H9 (cell line): ENCODE results near the gene PPP2R1A. TPM values are rescaled to one million over a fixed set of nuclear protein-coding genes. Genes with fewer than 3 reads are reported as not detected.

Experiments
- DNase-seq: peaks from one replicate; pipeline ENCODE4 v3.0.0-alpha.2; 2017
- H2AFZ ChIP-seq: one replicate; pipeline ENCODE4 v1.6.1; 2013; ENCODE audit warnings: mild to moderate bottlenecking, low read length, control low read depth, moderate library complexity
- H2AK5ac ChIP-seq: 2 replicates; pipeline ENCODE4 v1.6.1; 2013; ENCODE audit warnings: low read length, control low read depth, mixed read lengths; ENCODE audit not compliant: insufficient read length
- H2BK120ac ChIP-seq: one replicate; pipeline ENCODE4 v1.6.1; 2013; ENCODE audit warnings: low read depth, mild to moderate bottlenecking, low read length, control low read depth, inconsistent platforms; ENCODE audit not compliant: poor library complexity, severe bottlenecking
- H2BK12ac ChIP-seq: 2 replicates; pipeline ENCODE4 v1.6.1; 2013; ENCODE audit warnings: low read length, control low read depth, mixed read lengths, low read depth; ENCODE audit not compliant: insufficient read length
- H2BK15ac ChIP-seq: 2 replicates; pipeline ENCODE4 v1.6.1; 2013; ENCODE audit warnings: low read depth, low read length, control low read depth
- H2BK20ac ChIP-seq: one replicate; pipeline ENCODE4 v1.6.1; 2013; ENCODE audit warnings: low read depth, mild to moderate bottlenecking, low read length, control low read depth, inconsistent platforms; ENCODE audit not compliant: poor library complexity, severe bottlenecking
- H2BK5ac ChIP-seq: 2 replicates; pipeline ENCODE4 v1.6.1; 2013; ENCODE audit warnings: low read length, control low read depth, mixed read lengths; ENCODE audit not compliant: insufficient read length
- H3K14ac ChIP-seq: 2 replicates; pipeline ENCODE4 v1.6.1; 2013; ENCODE audit warnings: low read length, control low read depth; ENCODE audit not compliant: insufficient read depth
- H3K18ac ChIP-seq: 2 replicates; pipeline ENCODE4 v1.6.1; 2013; ENCODE audit warnings: low read depth, mild to moderate bottlenecking, mixed read lengths, low read length, control low read depth; ENCODE audit not compliant: insufficient read length
- H3K23ac ChIP-seq: 2 replicates; pipeline ENCODE4 v1.6.1; 2013; ENCODE audit warnings: low read length, control low read depth, mixed read lengths, low read depth; ENCODE audit not compliant: insufficient read length
- H3K23me2 ChIP-seq: 2 replicates; pipeline ENCODE4 v1.6.1; 2013; ENCODE audit warnings: low read depth, mild to moderate bottlenecking, mixed read lengths, low read length, control low read depth; ENCODE audit not compliant: insufficient read length, poor library complexity, severe bottlenecking
- H3K27ac ChIP-seq: 2 replicates; pipeline ENCODE4 v1.5.1; 2013; ENCODE audit warnings: low read length, control low read depth, mixed read lengths, low read depth; ENCODE audit not compliant: insufficient read length
- H3K27me3 ChIP-seq: 2 replicates; pipeline ENCODE4 v1.6.1; 2013; ENCODE audit warnings: low read length, control low read depth, inconsistent platforms; ENCODE audit not compliant: insufficient read depth
- H3K4ac ChIP-seq: 2 replicates; pipeline ENCODE4 v1.6.1; 2013; ENCODE audit warnings: low read depth, mild to moderate bottlenecking, control low read depth, inconsistent platforms, low read length, moderate library complexity
- H3K4me1 ChIP-seq: 2 replicates; pipeline ENCODE4 v1.6.1; 2013; ENCODE audit warnings: low read length, control low read depth, inconsistent platforms; ENCODE audit not compliant: insufficient read depth
- H3K4me2 ChIP-seq: 2 replicates; pipeline ENCODE4 v1.6.1; 2013; ENCODE audit warnings: low read length, control low read depth, mixed read lengths; ENCODE audit not compliant: insufficient read length, insufficient read depth
- H3K56ac ChIP-seq: 2 replicates; pipeline ENCODE4 v1.6.1; 2013; ENCODE audit warnings: low read depth, mild to moderate bottlenecking, mixed read lengths, low read length, control low read depth; ENCODE audit not compliant: insufficient read length
- H3K79me1 ChIP-seq: 2 replicates; pipeline ENCODE4 v1.6.1; 2013; ENCODE audit warnings: low read depth, mild to moderate bottlenecking, moderate library complexity, low read length, control low read depth, inconsistent platforms; ENCODE audit not compliant: insufficient read depth, poor library complexity, severe bottlenecking
- H3K79me2 ChIP-seq: 2 replicates; pipeline ENCODE4 v1.6.1; 2013; ENCODE audit warnings: low read length, control low read depth, inconsistent platforms; ENCODE audit not compliant: insufficient read depth
- H3K9ac ChIP-seq: 2 replicates; pipeline ENCODE4 v1.6.1; 2013; ENCODE audit warnings: low read length, control low read depth, mixed read lengths; ENCODE audit not compliant: insufficient read length; ENCODE audit errors: extremely low read depth
- H3K9me3 ChIP-seq: one replicate; pipeline ENCODE4 v1.6.1; 2013; ENCODE audit warnings: low read depth, low read length, inconsistent platforms; ENCODE audit not compliant: control insufficient read depth
- H3T11ph ChIP-seq: one replicate; pipeline ENCODE4 v1.6.1; 2013; ENCODE audit warnings: mild to moderate bottlenecking, low read length, control low read depth, inconsistent platforms
- H4K20me1 ChIP-seq: one replicate; pipeline ENCODE4 v1.6.1; 2013; ENCODE audit not compliant: control insufficient read depth, insufficient read length, insufficient read depth
- H4K5ac ChIP-seq: 2 replicates; pipeline ENCODE4 v1.6.1; 2013; ENCODE audit warnings: low read depth, mild to moderate bottlenecking, mixed read lengths, low read length, control low read depth; ENCODE audit not compliant: insufficient read length
- H4K8ac ChIP-seq: replicated peaks from 2 replicates; pipeline ENCODE4 v1.6.1; 2013; ENCODE audit warnings: low read length, control low read depth, mixed read lengths, low read depth; ENCODE audit not compliant: insufficient read length
- H4K91ac ChIP-seq: 2 replicates; pipeline ENCODE4 v1.6.1; 2013; ENCODE audit warnings: low read depth, mild to moderate bottlenecking, moderate library complexity, mixed read lengths, low read length, control low read depth; ENCODE audit not compliant: insufficient read length
- H3K27ac Mint-ChIP-seq, 3 experiments: 2 replicates in 2 of 3; 3 replicates in 1 of 3; pipeline ENCODE4 v1.8.0; 2020 to 2021; ENCODE audit warnings: mixed read lengths in 3 of 3, mild to moderate bottlenecking in 1 of 3, moderate library complexity in 1 of 3
- H3K27me3 Mint-ChIP-seq: 2 replicates; pipeline ENCODE4 v1.8.0; 2021; ENCODE audit warnings: low read depth, mild to moderate bottlenecking, moderate library complexity, mixed read lengths
- H3K36me3 Mint-ChIP-seq, 3 experiments: 2 replicates in 2 of 3; 3 replicates in 1 of 3; pipeline ENCODE4 v1.8.0; 2020 to 2021; ENCODE audit warnings: low read depth in 3 of 3, mixed read lengths in 3 of 3; ENCODE audit not compliant: insufficient read depth in 1 of 3
- H3K4me1 Mint-ChIP-seq, 2 experiments: 2 replicates each; pipeline ENCODE4 v1.8.0; 2020; ENCODE audit warnings: mixed read lengths in 2 of 2
- H3K4me3 Mint-ChIP-seq, 2 experiments: 2 replicates in 1 of 2; 3 replicates in 1 of 2; pipeline ENCODE4 v1.8.0; 2020 to 2021; ENCODE audit warnings: mild to moderate bottlenecking in 2 of 2, mixed read lengths in 2 of 2, moderate library complexity in 1 of 2
- H3K9me3 Mint-ChIP-seq, 2 experiments: 2 replicates in 1 of 2; 3 replicates in 1 of 2; pipeline ENCODE4 v1.8.0; 2020; ENCODE audit warnings: mild to moderate bottlenecking in 2 of 2, mixed read lengths in 2 of 2, moderate library complexity in 1 of 2
- WGBS: extraction: QIAGEN DNeasy Blood & Tissue Kit; methylation state at CpG from one replicate; pipeline ENCODE4 v1.1.7; 2013; ENCODE audit warnings: missing lambda C conversion rate, low lambda C conversion rate, mixed read lengths; ENCODE audit not compliant: insufficient read length; ENCODE audit errors: extremely low coverage; 5-methylcytosine and 5-hydroxymethylcytosine counted together
- total RNA-seq: library from RNA; stranded (reverse); gene quantifications from 2 replicates; pipeline ENCODE4 v1.2.1, GENCODE V29; 2021
- TF ChIP-seq, protein P1 (sequence below): fragments of 200-600 bp; sonication (generic); conservative IDR thresholded peaks from 3 replicates; pipeline ENCODE4 v1.8.0; 2021; ENCODE audit warnings: antibody characterized with exemption, mild to moderate bottlenecking

Gene PPP2R1A
- total RNA-seq, 1 experiment from 2014 or later, result 432 TPM

DNA sequence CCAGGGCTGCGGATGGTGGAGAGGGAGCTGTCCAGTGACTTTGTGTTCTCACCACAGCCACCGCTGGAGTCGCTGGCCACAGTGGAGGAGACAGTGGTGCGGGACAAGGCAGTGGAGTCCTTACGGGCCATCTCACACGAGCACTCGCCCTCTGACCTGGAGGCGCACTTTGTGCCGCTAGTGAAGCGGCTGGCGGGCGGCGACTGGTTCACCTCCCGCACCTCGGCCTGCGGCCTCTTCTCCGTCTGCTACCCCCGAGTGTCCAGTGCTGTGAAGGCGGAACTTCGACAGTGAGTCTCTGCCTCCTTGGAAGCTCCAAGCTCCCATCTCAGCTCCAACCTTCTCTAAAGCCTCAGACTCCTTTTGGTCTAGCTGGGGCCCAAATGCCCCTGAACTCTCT is 21.4 kb downstream of the PPP2R1A start:
- Mint-ChIP-seq H3K9me3 (no peaks in the 10 kb centered on the region), H3K4me3 (no peak overlapping the region), H3K36me3 (peaks cover 61 to 91% (median 89%) of the 10 kb centered on the region in 3 experiments), H3K27ac (no peak overlapping the region), H3K4me1 (no peaks in the 10 kb centered on the region), H3K27me3 (no peaks in the 10 kb centered on the region)
- no peaks in the 10 kb centered on the region for H3K79me1 ChIP-seq
- no peak overlapping the region for H3K4me2 ChIP-seq
- H3K23me2 ChIP-seq, result no peaks in the 10 kb centered on the region
- no peaks in the 10 kb centered on the region for H3K9me3 ChIP-seq
- H2AFZ ChIP-seq, result no peak overlapping the region
- no peaks in the 10 kb centered on the region for H3K79me2 ChIP-seq
- H3K14ac ChIP-seq, result no peak overlapping the region
- H2AK5ac ChIP-seq, result no peak overlapping the region
- H2BK20ac ChIP-seq, result no peak overlapping the region
- H2BK12ac ChIP-seq, result no peak overlapping the region
- no peak overlapping the region for H3K9ac ChIP-seq
- no peak overlapping the region for H3K4ac ChIP-seq
- no peak overlapping the region for H4K5ac ChIP-seq
- no peak overlapping the region for H3K18ac ChIP-seq
- H3T11ph ChIP-seq, result no peak overlapping the region
- H2BK120ac ChIP-seq, result no peak overlapping the region
- H3K23ac ChIP-seq, result no peak overlapping the region
- H4K8ac ChIP-seq, result no peak overlapping the region
- no peak overlapping the region for H2BK5ac ChIP-seq
- no CpG with 5 or more reads among the region's 20 CpGs for WGBS
- H3K4me1 ChIP-seq, result no peaks in the 10 kb centered on the region
- TF ChIP-seq, protein P1, sequence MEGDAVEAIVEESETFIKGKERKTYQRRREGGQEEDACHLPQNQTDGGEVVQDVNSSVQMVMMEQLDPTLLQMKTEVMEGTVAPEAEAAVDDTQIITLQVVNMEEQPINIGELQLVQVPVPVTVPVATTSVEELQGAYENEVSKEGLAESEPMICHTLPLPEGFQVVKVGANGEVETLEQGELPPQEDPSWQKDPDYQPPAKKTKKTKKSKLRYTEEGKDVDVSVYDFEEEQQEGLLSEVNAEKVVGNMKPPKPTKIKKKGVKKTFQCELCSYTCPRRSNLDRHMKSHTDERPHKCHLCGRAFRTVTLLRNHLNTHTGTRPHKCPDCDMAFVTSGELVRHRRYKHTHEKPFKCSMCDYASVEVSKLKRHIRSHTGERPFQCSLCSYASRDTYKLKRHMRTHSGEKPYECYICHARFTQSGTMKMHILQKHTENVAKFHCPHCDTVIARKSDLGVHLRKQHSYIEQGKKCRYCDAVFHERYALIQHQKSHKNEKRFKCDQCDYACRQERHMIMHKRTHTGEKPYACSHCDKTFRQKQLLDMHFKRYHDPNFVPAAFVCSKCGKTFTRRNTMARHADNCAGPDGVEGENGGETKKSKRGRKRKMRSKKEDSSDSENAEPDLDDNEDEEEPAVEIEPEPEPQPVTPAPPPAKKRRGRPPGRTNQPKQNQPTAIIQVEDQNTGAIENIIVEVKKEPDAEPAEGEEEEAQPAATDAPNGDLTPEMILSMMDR, result no peak
- no peaks in the 10 kb centered on the region for H4K20me1 ChIP-seq
- H3K27me3 ChIP-seq, result no peaks in the 10 kb centered on the region
- H3K56ac ChIP-seq, result no peak overlapping the region
- DNase-seq, result no peak
- H2BK15ac ChIP-seq, result no peak overlapping the region
- H4K91ac ChIP-seq, result no peak overlapping the region
- no peak overlapping the region for H3K27ac ChIP-seq
